ENCODE data around the gene SFT2D3. TPM values are rescaled to one million over a fixed set of nuclear protein-coding genes. Genes with fewer than 3 reads are reported as not detected.

The SFT2D3 gene
- total RNA-seq, 1 experiment from 2014 or later: 3.1 TPM

DNA sequence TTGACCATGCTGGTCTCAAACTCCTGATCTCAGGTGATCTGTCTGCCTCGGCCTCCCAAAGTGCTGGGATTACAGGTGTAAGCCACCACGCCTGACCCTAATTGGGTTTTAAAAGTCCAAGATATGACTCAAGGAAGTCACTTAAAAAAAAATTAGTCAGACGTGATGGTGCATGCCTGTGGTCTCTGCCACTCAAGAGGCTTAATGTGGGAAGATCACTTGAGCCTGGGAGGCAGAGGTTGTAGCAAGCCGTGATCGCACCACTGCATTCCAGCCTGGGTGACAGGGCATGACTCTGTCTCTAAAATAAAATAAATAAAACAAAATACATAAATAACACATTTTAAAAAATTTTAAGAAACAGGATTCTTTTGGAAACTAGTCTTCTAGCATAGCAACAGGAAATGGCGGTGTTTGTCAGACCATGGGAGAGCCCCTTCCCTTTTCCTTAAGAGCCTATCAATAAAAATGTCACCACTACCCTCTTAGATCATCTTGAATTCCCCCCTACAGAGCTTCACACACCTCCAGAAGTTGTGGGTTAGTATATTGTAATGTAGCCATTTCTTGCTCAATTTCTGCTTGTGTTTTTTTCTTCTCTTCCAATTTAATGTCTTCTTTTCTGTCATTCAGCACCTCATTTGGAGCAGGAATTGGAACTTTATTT is 20.1 kb downstream of the SFT2D3 start (continued):
- TF ChIP-seq, protein P1, sequence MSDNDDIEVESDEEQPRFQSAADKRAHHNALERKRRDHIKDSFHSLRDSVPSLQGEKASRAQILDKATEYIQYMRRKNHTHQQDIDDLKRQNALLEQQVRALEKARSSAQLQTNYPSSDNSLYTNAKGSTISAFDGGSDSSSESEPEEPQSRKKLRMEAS (IDR thresholded peaks at IDR 0.05): no peak
- TF ChIP-seq RAD21 (IDR thresholded peaks at IDR 0.05; ENCODE audit: low read depth) (no peak), CEBPB (IDR thresholded peaks at IDR 0.05; ENCODE audit: low read depth) (no peak), ZNF274 (IDR thresholded peaks at IDR 0.05; ENCODE audit: low read depth, low read length) (no peak), FOSL1 (IDR thresholded peaks at IDR 0.05; ENCODE audit: low read depth) (no peak), SP1 (IDR thresholded peaks at IDR 0.05; ENCODE audit: low read depth) (no peak), ZFX (IDR thresholded peaks at IDR 0.05) (no peak), TCF7L2 (IDR thresholded peaks at IDR 0.05; ENCODE audit: borderline replicate concordance, extremely low read depth, insufficient read depth, insufficient read length) (no peak), REST (IDR thresholded peaks at IDR 0.05; ENCODE audit: low read depth) (no peak), SRF (IDR thresholded peaks at IDR 0.05; ENCODE audit: low read depth) (no peak), ELF1 (IDR thresholded peaks at IDR 0.05; ENCODE audit: borderline replicate concordance, low read depth) (no peak)

GRCh38 chr2:127721978-127722355 is 20.7 kb downstream of the SFT2D3 start:
- ChIA-PET POLR2A (no interaction called here), CTCF (no interaction called here)
- TF ChIP-seq EGR1 (IDR thresholded peaks at IDR 0.05; ENCODE audit: low read depth): no peak
- TF ChIP-seq EZH2 (IDR thresholded peaks at IDR 0.05): no peak
- TF ChIP-seq ZFX (IDR thresholded peaks at IDR 0.05): no peak
- TF ChIP-seq RAD21 (IDR thresholded peaks at IDR 0.05; ENCODE audit: low read depth): no peak
- TF ChIP-seq, protein P2, sequence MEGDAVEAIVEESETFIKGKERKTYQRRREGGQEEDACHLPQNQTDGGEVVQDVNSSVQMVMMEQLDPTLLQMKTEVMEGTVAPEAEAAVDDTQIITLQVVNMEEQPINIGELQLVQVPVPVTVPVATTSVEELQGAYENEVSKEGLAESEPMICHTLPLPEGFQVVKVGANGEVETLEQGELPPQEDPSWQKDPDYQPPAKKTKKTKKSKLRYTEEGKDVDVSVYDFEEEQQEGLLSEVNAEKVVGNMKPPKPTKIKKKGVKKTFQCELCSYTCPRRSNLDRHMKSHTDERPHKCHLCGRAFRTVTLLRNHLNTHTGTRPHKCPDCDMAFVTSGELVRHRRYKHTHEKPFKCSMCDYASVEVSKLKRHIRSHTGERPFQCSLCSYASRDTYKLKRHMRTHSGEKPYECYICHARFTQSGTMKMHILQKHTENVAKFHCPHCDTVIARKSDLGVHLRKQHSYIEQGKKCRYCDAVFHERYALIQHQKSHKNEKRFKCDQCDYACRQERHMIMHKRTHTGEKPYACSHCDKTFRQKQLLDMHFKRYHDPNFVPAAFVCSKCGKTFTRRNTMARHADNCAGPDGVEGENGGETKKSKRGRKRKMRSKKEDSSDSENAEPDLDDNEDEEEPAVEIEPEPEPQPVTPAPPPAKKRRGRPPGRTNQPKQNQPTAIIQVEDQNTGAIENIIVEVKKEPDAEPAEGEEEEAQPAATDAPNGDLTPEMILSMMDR (IDR thresholded peaks at IDR 0.05 in 2 of 3, conservative IDR thresholded peaks at IDR 0.05 in 1 of 3; ENCODE audit: borderline replicate concordance in 1 of 3, insufficient read depth in 1 of 3, low read depth in 2 of 3, low read length in 2 of 3): no peak
- TF ChIP-seq SRF (IDR thresholded peaks at IDR 0.05; ENCODE audit: low read depth): no peak
- TF ChIP-seq, protein P1 (IDR thresholded peaks at IDR 0.05): no peak
- TF ChIP-seq FOSL1 (IDR thresholded peaks at IDR 0.05; ENCODE audit: low read depth): no peak
- no peak for TF ChIP-seq YY1 (IDR thresholded peaks at IDR 0.05; ENCODE audit: extremely low read depth, insufficient replicate concordance, low read depth, low read length)
- no peak for TF ChIP-seq ATF3 (IDR thresholded peaks at IDR 0.05)

More at GRCh38 chr2:127721978-127722355, 20.7 kb downstream of the SFT2D3 start:
- BruUV-seq (replicated peaks): no TSS peak
- no peak for ATAC-seq
- H3K79me2 ChIP-seq (ENCODE audit: insufficient read depth, low read length): no peaks in the 10 kb centered on the region
- peaks cover 31% of the 10 kb centered on the region in 2 experiments; a peak in 3 of 4 replicates for H3K36me3 ChIP-seq (ENCODE audit: control insufficient read depth in 1 of 2, insufficient read depth in 2 of 2, low read length in 2 of 2)
- 0 out of 2 replicates have a peak overlapping the region, but pooled peaks have one; percentile 1 for H3K4me2 ChIP-seq (ENCODE audit: low read length)
- peaks cover 0 to 10% of the 10 kb centered on the region in 2 experiments; a peak in 2 of 4 replicates for H3K4me1 ChIP-seq (ENCODE audit: control insufficient read depth in 1 of 2, insufficient read depth in 2 of 2, low read length in 2 of 2)
- no peak overlapping the region for H2AFZ ChIP-seq (ENCODE audit: low read depth, low read length, poor library complexity, severe bottlenecking)
- RAD21 ChIA-PET (ENCODE audit: low non-redundant PET in 1 of 2, low total read pairs in 2 of 2, uncharacterized antibody in 2 of 2, unreplicated experiment in 2 of 2): no interaction called here
- H3K27me3 ChIP-seq (ENCODE audit: insufficient read depth, low read length): no peaks in the 10 kb centered on the region
- H3K27ac ChIP-seq (ENCODE audit: low read depth, low read length): peak overlapping the region; percentile 18; the same call in 1 of the 2 replicates
- no peaks in the 10 kb centered on the region for H3K9me2 ChIP-seq (ENCODE audit: insufficient read depth)
- no peak overlapping the region for H3K9ac ChIP-seq (ENCODE audit: low read length)
- no peaks in the 10 kb centered on the region for H3K9me3 ChIP-seq (ENCODE audit: control insufficient read depth in 1 of 2, insufficient read depth in 1 of 2, low read depth in 1 of 2, low read length in 2 of 2)
- no peak for DNase-seq (ENCODE audit: low read depth, low spot score)
- no peak overlapping the region for H3K4me3 ChIP-seq (replicated peaks in 1 of 2; ENCODE audit: low read depth in 1 of 2, low read length in 2 of 2)
- no peaks in the 10 kb centered on the region for H4K20me1 ChIP-seq (ENCODE audit: insufficient read depth)
- intact Hi-C loops (cut with micrococcal nuclease): loop anchor here (5.0 kb wide), 1 partner anchor 35 kb away; no protein-coding TSS in a partner anchor

Measured in HCT116 (cell line).